GM18861 (cell line): ENCODE measurements around the gene TSC22D2.

Experiments used
- ATAC-seq: cut with Tn5 transposase; IDR thresholded peaks from one replicate; pipeline ENCODE4 v1.9.1; 2021; ENCODE audit not compliant: unreplicated experiment

The TSC22D2 gene

DNA sequence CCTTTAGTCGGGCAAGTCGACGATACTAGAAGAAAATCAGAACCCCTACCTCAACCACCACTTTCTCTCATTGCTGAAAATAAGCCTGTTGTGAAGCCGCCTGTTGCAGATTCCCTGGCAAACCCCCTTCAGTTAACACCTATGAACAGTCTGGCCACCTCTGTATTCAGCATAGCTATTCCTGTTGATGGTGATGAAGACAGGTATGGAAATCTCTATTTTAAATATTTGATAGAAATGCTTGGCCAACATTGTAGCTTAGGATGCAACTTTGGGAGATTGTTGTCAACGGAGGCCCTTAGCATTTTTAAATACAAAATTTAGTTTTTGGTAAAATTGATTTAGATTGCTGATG lies 3.0 kb downstream of the TSC22D2 start:
- no peak for ATAC-seq

DNA sequence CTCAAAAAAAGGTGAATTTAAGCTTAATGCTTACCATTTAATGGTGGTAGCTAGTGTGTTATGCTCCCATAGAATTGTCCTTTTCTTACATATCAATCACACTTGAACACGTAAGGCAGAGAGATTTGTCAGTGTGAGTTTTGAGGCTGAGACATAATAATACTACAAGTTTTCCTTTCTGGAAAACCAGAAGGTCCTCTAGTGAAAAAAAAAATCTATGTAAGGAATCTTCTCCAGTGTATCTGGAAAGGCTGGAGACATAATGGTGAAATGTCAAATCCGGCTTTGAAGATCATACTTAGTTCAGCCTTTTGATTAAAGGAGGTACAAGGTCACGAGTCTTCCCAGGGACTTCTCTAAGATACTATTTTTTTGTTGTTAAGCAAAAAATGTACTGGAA lies 3.4 kb downstream of the TSC22D2 start:
- no peak for ATAC-seq

DNA sequence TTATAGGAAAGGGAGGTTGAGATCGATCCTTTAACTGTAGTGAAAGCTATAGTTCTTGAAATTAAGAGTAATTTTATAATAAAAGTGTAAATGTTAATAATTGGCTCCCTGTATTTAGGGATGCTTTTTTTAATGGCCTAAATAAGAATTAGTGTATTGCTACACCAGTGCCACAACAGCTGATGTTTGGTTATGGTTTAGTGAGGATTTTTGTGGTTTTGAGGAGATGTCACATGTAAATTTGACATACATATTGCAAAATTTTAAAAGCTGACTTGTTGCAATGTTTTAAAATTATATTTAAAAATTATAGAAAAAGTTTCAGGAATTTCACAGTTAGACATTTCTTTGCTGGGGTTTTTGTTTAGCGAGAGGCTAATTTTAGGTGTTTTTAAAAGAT lies 3.9 kb downstream of the TSC22D2 start:
- ATAC-seq: no peak

DNA sequence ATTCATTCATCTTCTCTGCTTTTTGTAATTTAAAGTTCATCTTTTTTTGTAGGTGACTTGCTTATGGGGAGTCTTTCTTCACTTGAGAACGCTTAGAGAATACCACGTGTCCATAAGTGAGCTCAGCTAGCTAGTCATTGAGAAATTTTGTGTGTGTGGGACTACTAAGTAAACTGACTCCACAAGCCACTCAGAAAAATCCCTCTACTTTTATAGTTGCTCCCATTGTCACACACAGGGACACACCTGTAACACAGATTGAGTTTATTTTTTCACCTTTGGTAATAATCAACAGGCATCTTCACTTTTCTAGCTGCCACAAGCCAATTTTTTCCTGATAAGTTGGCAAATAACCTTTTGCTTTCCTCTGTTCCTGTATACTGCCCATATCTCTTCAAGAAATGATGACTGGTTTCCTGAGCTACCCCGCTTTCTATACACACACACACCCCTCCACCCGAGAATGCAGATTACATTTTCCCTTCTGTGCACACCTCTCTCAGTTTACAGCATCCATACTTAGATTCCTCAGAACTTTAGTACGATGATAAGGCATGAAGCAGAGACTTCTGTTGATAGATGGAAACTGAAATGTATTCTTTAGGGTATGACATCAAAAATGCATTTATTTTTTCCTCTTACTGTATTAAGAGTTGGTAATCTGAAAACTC lies 4.6 kb downstream of the TSC22D2 start:
- ATAC-seq: no peak

DNA sequence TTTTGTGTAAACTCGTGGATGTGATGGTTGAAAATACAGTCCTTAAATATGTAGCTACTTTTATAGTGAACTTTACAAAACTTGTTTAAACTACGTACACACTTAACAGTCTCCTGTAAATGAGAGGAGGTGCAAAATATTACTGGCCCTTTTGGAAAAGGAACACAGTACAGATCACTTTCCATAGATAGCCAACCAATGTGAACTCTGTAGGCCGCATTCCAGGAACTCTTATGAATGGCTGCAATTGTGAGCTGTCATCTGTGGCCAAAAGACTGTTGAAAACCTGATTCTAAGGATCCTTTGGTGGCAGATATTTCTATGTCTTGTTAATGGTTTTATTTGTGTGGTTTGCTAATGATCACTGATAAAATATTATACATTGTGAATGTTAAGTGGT lies 6.2 kb downstream of the TSC22D2 start:
- no peak for ATAC-seq

DNA sequence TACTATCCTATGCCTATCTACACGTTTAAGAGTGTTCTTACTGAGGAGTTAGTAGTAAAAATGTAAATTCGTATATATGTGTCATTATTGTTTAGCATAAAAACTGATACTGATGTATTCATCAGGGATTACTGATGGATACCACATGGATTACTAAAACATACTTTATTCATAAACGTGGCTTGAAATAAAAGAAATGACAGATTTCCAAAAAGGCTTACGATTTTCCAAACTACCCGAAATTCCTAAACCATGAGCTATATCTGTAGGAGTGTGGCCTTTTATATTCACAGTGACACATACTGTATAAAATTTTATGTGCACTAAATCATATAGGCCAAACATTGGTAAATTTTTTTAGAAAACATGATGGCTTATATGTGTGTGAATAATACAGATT lies 6.9 kb downstream of the TSC22D2 start:
- ATAC-seq: no peak

DNA sequence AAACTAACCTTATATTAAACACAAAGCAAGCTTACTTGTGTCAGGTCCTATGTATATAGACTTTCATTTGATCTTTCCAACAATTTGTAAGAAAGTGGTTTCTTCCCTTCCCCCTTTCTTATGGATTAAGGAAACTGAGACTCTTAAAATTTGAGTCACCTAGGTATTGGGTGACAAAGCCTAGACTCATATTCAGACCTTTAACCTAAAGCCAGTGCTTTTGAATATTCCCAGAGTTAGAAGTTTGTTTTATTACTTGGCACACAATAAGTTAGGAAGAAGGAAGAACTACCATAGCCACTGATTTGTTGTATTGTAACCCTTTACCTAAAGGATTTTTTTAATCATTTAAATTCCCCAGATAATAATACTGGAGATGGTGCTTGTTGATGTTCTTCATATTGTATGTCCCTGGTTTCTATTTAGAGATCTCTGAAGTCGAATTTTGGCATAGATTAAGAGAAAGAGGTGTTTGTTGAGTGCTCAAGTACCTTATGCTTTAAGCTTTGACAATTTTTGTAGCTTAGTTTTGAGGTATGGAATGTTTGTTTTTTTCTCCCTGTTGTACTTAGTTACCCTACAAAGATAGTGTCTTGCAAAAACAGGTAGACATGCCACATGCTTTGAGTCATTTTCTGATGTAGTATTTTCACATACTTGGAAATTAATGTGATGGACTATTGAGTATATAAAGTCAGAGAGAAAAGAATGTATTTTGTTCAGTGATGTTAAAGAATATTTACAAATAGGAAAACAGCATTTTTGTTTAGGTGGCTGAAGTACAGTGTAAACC lies 11.2 kb downstream of the TSC22D2 start:
- no peak for ATAC-seq

DNA sequence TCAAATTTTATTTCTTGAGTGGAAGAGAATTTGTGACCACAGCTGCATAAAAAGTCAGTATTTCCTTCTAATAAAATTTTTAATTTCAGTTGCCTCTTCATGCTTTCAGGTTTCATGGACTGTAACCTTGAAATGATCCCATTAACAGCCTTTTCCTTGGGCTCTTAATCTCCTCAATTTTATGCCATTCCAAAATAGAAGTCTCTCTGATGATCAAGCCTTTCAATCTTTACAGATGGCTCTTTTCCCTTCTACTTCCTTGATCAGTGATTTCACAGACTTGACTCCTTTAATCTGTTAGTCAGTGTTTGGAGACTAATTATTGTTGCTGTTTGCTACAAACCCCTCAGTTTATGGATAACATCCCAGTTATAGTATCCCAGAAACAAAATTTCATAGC lies 11.9 kb downstream of the TSC22D2 start:
- ATAC-seq: no peak

DNA sequence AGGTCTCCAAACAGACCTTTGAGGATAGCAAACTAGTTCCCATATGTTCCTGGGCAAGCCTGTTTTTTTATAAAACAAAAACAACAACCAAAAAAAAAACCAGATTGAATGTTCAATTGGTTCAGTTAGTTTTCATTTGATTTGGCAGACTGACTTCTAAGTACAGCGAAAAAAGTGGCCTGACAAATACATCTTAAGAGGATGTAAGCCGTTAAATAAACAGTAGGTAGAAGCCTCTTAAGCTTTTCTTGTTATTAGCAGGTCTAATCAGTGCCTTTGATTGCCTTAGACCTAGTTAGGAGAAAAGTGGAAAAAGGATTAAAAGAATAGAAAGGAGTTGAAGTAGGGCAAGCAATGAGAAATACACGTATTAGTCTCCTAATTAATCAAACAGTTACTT lies 13.2 kb downstream of the TSC22D2 start:
- no peak for ATAC-seq

DNA sequence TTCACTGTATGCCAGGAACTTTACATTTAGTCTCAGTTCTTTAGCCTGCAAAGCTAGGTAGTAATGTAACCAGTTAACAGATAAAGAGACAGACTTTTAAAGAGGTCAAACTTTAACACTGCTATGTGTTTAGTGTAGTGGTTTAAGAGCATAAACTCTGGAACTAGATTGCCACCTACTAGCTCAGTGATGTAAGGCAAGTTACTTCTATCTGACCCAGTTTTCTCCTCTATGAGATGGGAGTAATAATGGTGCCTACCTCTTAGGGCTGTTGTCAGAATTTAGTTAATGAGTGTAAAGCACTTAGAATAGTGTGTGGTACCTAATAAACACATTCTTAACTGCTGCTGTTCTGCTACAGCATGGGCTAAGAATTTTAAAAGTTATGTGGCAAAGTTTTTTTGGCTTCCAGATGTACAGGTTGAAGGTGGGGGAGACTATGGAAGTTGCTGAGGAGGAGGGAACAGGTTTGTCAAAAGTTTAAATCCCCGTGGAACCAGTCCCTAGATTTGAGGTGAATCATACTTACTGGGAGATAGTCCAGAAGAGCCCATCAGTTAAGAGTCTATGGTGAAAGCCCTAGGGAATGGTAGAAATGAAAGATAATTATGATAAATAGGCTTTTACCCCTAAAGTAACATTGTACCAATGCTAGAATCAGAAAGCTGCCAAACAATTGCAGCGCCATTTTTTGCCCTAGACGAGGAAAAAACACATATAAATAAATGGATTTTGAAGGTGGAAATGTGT lies 13.9 kb downstream of the TSC22D2 start:
- no peak for ATAC-seq

DNA sequence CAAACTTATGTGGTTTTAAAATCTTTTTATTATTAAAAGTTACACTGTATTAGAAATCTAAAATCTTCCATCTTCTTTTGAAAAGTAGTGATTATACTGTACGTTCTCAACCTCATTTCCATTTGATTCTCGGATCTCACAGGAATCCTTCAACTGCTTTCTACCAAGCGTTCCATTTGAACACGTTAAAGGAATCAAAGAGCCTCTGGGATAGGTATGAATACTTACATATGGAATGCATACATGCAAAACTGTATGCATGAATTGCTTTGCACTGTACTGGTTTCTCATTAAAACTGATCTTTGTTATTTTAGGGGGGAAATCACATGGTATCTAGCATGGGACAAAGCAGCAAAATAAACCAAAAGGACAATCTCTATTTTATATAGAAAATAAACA lies 14.8 kb downstream of the TSC22D2 start:
- no peak for ATAC-seq

DNA sequence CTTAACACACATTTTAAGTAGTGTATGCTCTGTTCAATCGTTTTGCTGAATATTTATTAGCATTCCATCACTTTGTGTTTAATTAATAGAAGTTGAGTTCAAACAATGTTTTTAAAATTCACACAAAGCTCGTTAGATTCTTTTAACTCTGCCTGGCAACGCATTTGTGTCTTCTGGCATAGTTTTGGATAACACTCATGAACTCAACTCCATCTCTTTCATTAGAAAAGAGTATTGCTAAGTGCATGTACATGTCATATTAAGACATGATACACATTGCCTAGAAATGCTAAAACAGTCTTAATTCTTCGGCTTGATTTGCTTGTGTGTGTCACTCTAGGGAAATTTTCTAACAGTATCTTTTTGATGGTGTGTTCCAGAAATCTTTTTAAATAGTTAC lies 15.7 kb downstream of the TSC22D2 start:
- ATAC-seq: no peak

DNA sequence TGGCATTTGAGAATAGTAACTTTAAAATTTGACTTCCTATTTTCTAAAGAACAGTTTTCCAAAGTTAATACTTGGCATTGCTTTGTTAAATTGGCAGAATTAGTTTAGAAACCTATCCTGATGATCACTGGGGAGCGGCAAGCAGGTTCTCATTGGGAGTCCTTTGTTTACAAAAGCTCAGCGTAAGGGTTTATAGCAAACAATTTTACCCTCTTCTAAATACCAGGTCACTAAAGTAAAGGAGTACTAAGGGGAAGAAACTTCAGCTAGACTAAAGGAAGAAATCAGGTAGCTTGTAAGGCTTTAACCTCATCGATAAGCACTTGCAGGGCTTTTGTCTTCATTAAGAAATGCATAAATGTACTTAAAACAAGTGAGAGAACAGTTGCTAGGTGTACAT lies 18.2 kb downstream of the TSC22D2 start:
- ATAC-seq: no peak

DNA sequence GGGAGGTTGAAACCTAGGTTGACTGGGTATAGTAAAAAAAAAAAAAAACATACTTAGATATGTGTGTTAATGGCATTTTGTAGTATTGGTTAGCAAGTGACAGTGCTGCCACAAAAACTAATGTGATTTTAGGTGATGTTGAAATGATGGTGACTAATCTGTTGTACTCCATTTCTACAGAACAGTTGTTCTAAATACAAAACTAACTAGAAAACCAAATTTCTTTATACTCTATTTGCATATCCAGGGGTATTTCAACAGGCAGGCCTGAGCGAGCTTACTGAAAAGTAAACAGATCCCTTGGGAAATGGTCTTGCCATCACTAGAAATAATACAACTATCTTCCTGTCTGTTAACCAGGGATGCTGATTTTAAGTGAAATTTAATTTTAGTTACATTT lies 20.5 kb downstream of the TSC22D2 start:
- no peak for ATAC-seq

DNA sequence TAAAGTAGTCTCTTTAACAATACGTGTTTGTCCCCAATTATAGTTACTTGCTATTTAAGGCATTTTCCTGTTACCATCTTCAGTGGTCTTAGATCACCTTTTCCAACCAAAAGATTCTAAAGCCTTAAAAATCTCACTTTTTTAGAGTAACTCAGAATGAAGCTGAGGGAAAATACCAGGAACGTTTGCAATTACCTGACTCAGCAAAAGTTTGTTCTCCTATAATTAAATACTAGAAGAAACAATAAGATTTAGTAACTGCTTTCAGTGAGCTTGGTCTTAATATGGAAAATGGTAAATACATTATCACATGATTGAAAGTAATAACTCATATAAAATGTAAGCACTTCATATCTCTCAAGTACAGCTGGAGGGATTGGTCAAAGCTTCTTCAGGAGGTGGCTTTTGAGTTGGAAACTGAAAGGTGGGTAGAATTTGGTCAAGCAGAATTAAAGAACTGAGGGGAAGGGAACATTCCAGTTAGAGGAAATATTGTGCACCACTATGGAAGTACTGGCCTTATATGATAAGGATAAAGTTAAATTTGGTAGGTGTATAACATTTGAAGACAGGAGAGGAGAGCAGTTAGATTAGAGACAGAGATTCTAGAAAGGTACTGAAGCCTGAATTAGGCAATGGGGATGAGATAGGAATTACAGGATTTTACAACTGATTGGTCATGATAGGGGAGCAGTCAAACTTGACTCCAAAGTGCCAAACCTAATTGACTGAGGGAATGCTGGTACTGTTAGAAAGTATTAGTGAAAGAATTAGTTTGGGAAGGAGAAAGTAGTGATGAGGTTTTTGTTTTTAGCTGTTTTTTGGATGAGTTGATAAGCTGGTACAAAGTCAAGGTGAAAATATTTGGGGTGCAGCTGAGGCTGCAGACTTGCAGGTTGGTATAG lies 21.9 kb downstream of the TSC22D2 start:
- no peak for ATAC-seq

DNA sequence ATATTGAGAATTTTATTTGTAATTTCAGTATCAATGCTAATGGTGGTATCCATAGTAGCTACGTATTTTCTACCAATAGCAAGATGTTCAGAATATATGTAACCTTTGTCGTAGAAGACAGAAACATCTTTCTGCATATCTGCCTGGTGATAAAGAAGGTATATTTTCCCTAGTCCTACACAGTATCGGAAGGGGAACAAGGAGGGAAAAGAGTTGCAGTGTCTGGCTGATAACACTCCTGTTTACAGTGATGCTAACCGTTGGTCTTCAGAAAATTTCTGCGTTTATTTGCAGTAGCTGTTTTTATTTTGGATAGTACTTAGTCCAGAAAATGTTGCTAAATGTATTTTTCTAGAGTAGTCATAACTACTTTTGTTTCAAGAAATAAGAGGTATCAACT lies 25.2 kb downstream of the TSC22D2 start:
- ATAC-seq: no peak

DNA sequence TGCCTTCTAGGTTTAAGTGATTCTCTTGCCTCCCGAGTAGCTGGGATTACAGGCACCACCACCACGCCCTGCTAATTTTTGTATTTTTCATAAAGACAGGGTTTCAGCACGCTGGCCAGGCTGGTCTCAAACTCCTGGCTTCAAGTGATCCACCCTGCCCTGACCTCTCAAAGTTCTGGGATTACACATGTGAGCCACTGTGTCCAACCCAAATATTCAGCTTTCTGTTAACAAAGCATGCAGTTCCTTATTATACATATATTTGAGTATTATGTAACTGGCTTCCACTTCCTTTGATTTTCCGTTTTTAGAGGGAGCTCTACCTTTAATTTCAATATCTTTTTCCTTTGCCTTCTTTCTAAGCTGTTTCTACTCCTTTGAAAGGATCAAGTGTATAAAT lies 26.1 kb downstream of the TSC22D2 start:
- no peak for ATAC-seq

DNA sequence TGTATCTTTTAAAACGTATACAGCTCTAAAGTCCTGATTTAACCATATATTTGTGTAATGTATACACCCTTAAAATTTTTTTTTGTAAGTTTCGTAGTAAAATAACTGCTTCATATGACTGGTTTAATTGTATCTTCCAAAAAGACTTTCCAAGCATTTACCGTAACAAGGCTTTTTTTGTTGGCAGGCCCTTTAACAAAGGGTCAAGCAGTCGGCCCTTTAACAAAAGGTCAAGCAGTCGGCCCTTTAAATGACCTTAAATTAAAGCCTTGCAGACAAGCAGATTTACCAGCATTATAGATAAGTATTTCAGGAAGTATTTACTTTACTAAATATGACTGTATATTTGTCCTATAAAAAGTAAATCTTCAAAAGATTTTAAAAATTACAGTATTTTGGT lies 28.1 kb downstream of the TSC22D2 start:
- no peak for ATAC-seq

DNA sequence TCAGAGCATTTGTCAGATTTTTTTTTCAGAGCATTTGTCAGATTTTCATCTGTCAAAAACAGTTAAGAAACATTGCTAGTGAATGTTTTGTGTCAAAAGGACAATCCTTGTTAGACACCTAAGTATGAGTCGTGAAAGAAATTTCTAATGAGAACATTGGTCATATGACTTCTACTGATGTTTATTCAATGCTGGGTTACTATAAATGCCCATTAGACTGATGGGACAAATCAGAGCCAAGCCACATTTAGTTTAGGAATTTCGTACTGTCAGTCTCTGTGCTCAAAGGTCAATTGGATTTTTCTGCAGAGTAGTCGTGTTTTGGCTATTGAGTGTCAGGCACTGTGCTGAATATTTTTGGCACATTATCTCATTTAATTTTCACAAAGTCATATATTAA lies 31.6 kb downstream of the TSC22D2 start:
- ATAC-seq: no peak

DNA sequence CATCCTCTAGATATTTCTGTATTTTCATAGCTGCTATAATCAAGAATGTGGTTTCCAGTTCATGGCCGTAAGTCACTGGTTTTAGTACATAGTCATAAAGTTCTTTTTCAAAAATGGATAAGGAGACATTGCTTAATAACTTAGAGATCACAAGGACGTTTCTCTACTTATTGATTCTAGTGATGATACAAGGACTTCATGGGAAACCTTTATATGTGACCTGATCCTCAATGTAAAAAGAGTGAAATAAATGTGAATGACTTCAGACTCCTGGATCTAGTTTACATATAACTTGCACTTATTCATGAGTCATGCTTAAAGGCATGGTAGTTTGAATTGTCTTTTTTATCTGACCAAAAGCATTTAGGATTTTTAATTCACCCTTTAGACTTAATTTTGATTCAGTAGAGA lies 35.2 kb downstream of the TSC22D2 start:
- no peak for ATAC-seq

DNA sequence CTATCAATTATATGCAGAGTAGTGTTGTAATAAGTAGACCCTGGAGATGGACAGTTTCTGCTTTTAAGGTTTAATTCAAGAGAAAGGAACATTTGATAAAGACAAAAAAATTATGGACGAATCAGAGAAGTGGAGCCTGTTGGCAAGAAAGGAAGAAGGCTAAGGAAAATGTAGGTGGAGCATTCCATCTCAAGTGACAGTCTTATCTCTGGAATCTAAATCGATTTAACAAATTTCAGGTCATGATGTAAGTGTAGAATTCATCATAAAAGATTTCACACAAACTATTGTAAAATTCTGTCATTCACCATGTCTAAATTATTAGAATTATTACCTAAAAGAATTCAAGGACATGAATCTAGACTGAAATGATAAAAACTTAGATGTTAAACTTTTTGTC lies 36.3 kb downstream of the TSC22D2 start:
- ATAC-seq: no peak
